ENCODE measurements around the gene NEURL1B. TPM values are rescaled to one million over a fixed set of nuclear protein-coding genes. Genes with fewer than 3 reads are reported as not detected.
"Not testable (repeated sequence)": the region's sequence is repeated elsewhere in the genome, so short reads cannot be mapped to it uniquely, and the experiment has no call there.

Gene NEURL1B
- total RNA-seq, 2 experiments from 2014 or later = 0.04 TPM; not detected in 1

DNA sequence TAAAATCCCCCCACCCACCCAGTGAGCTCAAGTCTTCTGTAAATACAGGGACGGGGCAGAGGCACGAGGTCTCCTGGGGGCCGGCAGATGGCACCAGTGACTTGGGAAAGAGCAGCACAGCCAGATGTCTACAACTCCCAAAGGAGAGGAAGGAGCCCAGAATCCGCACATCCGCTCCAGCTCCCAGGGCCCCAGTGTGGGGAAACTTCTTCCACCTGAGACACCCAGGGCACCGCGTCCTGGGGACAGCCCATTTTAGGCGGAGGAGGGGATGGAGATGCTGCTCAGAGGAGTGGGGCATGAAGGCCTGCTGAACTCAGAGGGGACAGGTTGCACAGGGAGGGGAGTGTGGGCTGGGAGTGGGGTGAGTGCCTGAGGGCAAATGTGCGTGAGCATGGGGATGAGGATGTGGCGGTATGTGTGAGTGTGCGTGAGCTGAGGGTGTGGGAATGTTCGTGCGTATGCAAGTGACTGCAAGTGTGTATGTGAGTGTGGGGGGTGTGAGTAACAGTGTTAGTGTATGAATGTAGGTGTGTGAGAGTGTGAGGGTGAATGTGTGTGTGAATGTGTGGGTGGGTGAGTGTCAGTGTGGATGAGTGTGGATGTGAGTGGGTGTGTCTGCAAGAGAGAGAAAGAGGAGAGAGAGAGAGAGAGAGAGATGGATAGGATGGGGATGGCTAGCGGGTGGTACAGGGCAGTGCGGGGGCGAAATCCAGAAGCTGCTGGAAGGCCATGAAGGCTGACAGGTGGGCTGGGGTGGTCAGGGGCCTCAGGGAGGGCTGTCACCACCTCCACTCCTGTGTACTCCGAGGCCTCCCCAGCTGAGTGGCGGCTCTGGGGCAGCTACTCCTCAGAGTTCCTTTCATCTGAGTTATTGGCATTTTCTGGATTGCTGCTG lies 66.5 kb downstream of the NEURL1B start:
- POLR2A ChIA-PET = no interaction called here
- CTCF ChIA-PET = interaction anchor here (0.6 to 2.0 kb wide), 4 partner anchors 10 to 225 kb away, joined by 3 to 10 read pairs (median 4); no protein-coding TSS in a partner anchor

DNA sequence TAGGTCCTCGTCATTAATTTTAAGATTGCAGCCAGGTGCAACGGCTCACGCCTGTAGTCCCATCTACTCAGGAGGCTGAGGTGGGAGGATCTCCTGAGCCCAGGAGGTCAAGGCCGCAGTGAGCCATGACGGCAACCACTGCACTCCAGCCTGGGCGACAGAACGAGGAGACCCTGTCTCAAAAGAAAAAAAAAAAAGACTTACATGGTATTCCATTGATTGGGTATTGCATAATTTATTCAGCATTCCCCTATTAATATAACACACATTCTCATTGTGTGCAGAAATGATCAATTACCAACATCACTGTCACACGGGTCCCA lies 67.1 kb downstream of the NEURL1B start:
- CTCF ChIA-PET = no interaction called here

DNA sequence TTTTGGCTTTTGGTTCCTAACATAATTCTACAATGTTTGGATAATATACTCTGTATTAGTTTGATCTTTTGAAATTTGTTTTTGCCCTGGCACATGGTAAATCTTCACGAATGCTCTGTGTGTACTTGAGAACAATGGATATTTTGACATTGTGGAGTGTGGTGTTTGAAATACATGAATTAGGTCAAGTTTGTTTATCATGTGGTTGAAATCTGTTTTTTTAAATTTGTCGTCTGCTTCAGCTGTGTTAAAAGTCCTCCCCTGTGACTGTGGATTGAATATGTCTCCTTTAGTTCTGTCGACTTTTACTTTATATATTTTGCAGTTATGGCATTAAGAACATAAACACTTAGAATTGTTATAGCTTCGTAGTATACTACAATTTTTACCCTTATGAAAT lies 69.6 kb downstream of the NEURL1B start:
- CTCF ChIA-PET = interaction anchor here (7.2 kb wide), 1 partner anchor 225 kb away, joined by 140 read pairs; no protein-coding TSS in a partner anchor
- POLR2A ChIA-PET = no interaction called here

More for the DNA sequence above, 67.1 kb downstream of the NEURL1B start:
- POLR2A ChIA-PET = no interaction called here

DNA sequence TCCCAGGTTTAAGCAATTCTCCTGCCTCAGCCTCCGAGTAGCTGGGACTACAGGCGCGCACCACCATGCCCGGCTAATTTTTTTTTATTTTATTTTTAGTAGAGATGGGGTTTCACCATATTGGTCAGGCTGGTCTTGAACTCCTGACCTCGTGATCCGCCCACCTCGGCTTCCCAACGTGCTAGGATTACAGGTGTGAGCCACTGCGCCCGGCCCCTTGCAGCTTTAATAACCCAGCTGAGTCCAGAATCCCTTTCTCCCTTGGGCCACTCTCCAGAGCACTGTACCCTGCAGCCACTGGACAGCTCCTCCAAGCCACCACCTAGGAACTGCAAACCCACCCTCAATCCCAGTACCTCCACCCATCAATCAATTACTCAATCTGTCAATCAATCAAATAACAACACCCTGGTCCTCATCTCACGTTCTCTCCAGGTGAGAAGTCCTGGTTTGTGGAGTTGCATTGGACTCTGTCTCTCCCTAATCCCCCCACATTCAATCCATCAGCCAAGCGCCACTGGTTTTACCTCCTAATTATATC lies 70.3 kb downstream of the NEURL1B start:
- CTCF ChIA-PET = interaction anchor here (2.0 to 7.2 kb wide), 3 partner anchors 16 to 224 kb away, joined by 7 to 140 read pairs (median 25); no protein-coding TSS in a partner anchor
- POLR2A ChIA-PET = not testable (repeated sequence)

DNA sequence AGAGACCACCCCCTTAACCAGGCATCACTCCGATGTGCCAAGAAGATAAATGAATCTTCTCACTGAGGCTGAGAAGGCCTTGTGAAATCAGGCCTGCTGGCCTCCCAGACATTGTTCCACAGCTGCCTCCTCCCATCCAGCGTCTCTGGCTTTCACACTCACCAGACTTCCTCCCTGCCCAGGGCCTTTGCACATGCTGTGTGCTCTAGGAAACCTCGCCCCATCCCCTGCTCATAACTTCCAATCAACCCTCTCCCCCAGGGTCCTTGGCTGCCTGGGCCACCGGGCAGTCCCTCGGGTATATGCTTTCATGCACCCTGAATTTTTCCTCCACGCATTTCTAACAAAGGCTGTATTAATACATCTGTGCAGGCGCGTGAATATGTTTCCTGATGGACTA lies 71.5 kb downstream of the NEURL1B start:
- ChIA-PET CTCF (interaction anchor here (0.7 to 7.2 kb wide), 12 partner anchors 12 to 485 kb away, joined by 3 to 140 read pairs (median 4); no protein-coding TSS in a partner anchor), POLR2A (interaction anchor here (0.6 kb wide), 1 partner anchor 217 kb away, joined by 3 read pairs; no protein-coding TSS in a partner anchor)

DNA sequence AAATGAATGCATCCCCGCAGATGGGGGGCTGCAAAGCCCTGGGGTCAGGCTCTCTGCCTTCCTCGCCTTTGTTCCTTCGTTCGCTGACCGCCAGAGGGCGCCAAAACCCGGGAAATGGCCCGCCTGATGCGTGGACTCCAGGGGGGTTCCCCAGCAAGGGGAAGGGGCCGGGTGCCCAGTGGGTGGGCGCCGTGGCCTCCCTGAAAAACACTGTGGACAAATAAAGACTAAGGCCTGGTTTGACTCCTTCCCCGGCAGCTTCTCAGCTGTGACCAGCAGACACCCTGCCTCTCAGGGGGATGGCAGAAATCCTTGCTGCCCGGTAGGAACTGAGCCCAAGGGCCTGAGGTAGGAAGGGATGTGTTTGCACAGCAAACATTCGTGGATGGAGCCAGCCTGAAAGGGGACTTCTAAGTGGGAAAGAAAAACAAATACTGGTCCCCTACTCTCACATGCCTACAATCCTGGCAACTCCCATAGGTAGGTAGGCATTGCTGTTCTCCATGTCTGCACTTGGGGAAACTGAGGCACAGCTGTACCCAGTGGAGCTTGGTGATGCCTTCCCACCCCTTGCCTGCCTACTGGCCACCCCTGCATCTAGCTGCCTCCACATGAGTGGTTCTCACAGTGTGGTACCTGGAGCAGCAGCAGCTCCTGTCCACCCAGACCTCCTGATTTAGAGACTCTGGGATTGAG lies 72.2 kb downstream of the NEURL1B start:
- ChIA-PET CTCF (interaction anchor here (0.7 to 7.2 kb wide), 16 partner anchors 11 to 484 kb away, joined by 3 to 140 read pairs (median 4); no protein-coding TSS in a partner anchor), POLR2A (interaction anchor here (0.6 kb wide), 1 partner anchor 216 kb away, joined by 3 read pairs; no protein-coding TSS in a partner anchor)

DNA sequence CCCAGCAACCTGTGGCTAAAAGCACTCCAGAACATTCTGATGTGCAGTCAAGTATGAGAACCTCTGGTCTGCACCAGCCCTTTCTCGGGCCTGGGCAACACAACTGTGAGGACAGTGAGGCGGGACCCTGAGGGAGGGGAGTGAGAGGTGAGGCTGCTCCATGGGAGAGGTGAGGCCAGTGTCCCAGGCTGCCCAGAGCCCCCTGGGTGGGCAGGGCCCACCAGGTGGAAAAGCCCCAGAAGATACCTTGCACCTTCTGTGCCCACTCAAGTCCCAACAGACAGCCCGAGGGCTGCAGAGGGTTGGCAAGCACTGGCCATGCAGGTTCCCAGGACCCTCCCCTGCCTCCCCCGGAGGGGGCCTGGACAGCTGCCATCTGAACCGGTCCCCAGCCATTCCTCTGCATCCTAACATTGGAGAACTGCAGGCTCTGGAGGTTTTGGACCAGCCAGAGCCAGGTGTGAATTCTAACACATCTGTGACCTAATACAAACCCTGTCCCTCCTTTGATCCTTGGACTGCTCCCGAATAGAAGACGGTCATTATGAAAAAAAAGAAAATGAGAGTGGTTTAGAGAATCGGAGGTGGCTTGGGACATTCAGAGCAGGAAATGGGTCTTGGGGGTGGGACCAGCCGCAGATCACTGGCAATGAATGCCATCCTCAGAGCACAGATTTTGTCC lies 72.9 kb downstream of the NEURL1B start:
- POLR2A ChIA-PET = interaction anchor here (0.6 to 1.4 kb wide), 2 partner anchors 58 to 63 kb away, joined by 5 to 7 read pairs; no protein-coding TSS in a partner anchor
- CTCF ChIA-PET = interaction anchor here (0.6 to 7.2 kb wide), 25 partner anchors 7 to 270 kb away, joined by 3 to 140 read pairs (median 4); partner anchors contain the start of genes ATP6V0E1, DUSP1 and RPL26L1

DNA sequence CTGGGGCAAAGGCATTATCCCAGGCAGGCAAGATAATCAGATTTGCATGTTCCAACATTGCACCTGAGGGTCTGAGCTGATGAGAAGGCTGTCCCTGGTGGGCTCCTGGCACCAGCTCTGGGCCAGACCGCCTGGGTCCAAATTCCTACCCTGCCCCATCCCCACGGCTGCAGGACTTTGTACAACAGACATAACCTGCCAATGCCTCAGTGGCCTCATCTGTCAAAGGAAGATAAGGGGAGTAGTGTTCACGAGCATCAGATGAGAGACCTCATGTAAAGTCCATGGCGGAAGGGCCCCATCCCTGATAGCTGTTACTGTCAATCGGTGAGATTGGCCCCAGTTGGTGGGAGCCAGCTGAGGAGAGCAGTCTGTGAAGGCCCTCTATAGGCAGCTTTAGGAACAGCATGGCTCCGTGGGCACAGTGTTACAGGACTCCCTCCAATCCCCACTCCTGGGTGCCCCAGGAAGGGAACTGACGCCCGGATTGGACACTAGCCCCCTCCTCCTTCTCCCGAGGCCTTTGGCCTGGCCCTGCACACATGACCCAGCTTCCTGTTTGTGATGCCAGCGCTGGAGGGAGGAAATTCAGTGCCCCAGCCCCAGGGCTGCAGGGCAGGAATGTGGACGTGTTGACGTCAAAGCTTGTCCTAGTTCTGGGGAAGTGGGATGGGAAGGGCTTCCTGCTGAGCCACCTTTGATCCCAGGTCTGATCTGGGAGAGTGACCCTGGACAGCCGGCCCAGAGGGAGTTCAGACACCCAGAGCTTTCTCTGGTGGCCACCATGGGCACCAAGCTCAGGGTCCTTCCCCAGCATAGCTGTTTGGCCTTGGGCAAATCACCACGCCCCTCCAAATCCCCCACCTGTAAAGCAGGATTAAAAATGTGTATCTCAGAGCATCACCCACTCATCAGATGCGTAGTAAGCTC lies 73.7 kb downstream of the NEURL1B start:
- ChIA-PET POLR2A (interaction anchor here (0.6 to 1.4 kb wide), 3 partner anchors 56 to 63 kb away, joined by 3 to 7 read pairs (median 5); partner anchors contain the start of gene DUSP1), CTCF (interaction anchor here (0.5 to 7.2 kb wide), 25 partner anchors 8 to 269 kb away, joined by 3 to 140 read pairs (median 4); partner anchors contain the start of genes ATP6V0E1, DUSP1 and RPL26L1)

DNA sequence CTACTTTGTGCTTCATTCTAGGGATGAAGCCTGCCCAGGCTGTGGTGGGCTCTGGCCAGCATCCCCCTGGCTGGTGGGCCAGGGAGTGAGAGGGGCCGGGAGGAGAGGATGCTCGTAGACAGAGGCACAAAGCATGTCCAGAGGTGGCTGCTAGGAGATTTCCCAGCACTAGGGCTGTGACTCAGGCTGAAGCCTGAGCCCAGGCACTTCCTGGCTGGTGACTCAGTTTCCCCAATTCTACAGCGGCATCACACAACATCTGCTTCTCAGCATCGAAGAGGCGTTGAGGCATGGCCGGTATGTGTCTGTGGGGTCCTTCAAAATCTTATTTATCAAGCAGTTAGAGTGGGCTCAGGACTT lies 74.3 kb downstream of the NEURL1B start:
- ChIA-PET CTCF (interaction anchor here (0.7 to 7.2 kb wide), 16 partner anchors 12 to 269 kb away, joined by 3 to 140 read pairs (median 4); partner anchors contain the start of genes ATP6V0E1, DUSP1 and RPL26L1), POLR2A (interaction anchor here (1.0 to 1.4 kb wide), 2 partner anchors 56 to 57 kb away, joined by 3 to 5 read pairs; partner anchors contain the start of gene DUSP1)

DNA sequence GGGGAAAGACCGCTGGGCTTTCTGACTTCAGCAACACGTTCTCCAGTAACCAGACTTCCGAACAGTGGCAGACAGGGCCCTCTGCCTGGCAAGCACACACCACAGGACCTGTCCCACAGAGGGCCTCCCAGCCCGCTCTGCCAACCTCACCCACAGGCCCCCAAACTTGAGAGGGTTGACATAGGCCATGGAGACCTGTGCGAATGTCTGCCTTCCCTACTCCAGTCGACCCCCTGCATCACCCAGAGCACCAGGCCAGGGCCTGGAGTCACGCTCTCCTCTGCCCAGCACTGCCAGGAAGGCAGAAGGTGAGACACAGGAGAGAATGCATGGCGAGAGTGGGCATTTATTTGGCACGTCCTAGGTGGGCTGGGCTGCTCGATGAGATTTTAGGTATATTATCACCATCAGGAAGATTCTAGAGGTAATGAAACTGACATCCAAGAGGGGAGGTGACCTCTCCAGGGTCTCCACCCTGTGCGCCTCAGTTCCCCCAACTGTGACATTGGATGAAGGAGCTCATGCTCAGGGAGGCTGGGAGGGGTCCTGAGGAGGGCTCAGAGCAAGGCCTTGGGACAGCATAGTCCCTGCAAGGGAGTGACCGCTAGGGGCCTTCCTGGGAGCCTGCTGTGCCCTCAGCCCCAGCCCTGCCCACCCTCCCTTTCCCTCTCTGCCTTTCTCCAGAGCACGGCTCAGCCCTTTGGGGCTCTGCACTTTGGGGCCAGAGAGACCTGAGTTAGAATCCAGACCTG lies 75.0 kb downstream of the NEURL1B start:
- ChIA-PET POLR2A (interaction anchor here (1.2 kb wide), 1 partner anchor 56 kb away, joined by 5 read pairs; no protein-coding TSS in a partner anchor), CTCF (interaction anchor here (0.6 to 2.0 kb wide), 20 partner anchors 14 to 387 kb away, joined by 3 to 30 read pairs (median 4); partner anchors contain the start of gene DUSP1)

DNA sequence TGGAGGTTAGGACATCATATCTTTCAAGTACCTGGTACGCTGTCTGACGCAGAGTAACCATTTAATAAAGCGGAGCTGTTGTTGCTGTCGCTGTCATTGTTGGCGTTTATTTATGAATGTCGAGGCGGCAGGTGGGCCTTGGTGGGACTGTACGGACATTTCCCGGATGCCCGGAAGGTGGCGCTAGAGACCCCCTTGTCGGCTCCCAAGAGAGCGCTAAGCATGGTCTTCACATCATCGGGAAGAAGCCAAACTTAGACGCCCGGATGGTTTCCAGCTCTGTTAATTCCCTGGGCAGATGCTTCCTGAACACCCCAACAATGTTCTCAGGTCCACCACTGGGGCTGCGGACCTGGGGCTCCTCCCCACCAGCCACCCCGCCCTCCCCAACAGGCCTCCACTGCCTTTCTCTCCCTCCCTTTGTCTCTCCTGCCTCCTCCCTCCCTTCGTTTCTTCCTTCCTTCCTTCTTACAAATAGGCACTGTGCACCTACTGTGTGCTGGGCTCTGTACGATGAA lies 75.8 kb downstream of the NEURL1B start:
- ChIA-PET POLR2A (interaction anchor here (1.2 kb wide), 1 partner anchor 55 kb away, joined by 5 read pairs; no protein-coding TSS in a partner anchor), CTCF (interaction anchor here (0.6 to 2.0 kb wide), 22 partner anchors 13 to 260 kb away, joined by 3 to 30 read pairs (median 4); partner anchors contain the start of gene DUSP1)

DNA sequence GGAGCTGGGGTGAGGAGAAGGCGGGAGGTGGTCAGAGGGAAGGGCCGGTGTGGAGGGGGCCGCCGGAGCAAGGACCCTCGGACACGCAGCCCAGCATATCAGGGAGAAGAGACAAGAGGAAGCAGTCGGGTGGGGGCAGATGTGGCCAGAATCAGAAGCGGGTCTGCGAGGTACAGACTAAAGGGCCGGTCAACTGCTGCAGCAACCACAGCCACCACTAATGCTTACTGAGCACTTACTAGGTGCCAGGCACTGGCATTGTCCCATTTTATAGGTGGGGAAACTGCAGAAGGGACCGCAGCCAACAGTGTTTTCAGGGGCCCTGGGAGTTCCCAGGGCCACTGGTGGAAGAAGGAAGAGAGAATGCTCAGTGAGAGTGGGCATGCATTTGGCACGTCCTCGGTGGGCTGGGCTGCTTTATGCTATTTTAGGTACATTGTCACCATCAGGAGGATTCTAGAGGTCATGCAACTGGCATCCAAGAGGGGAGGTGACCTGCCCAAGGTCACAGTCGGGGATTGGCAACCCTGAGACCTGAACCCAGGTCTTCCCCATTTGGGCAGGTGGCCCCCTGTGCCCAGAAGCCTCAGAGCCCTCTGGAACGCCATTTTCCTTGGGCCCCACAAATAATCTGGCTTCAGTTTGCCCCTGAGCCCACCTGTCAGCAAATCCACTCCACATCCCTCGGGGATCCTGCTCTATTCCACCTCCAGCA lies 76.6 kb downstream of the NEURL1B start:
- ChIA-PET CTCF (interaction anchor here (0.6 to 2.0 kb wide), 18 partner anchors 15 to 365 kb away, joined by 3 to 30 read pairs (median 5); partner anchors contain the start of gene DUSP1), POLR2A (interaction anchor here (1.2 kb wide), 1 partner anchor 54 kb away, joined by 5 read pairs; no protein-coding TSS in a partner anchor)

DNA sequence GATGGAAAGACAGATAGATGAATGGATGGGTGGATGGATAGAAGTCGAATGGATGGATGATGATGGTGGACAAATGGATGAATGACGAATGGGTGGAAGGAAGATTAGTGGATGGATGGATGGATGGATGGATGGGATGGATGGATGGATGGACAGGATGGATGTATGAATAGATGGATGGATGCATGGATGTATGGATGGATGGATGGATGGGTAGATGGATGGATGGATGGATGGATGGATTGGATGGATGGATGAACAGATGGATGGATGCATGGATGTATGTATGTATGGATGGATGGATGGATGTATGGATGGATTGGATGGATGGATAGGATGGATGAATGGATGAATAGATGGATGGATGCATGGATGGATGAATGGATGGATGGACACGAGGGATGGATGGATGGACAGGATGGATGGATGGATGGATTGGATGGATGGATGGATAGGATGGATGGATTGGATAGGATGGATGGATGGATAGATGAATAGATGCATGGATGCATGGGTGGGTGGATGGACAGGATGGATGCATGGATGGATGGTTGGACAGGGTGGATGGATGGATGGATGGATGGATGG lies 77.6 kb downstream of the NEURL1B start:
- ChIA-PET POLR2A (no interaction called here), CTCF (interaction anchor here (0.7 kb wide), 1 partner anchor 364 kb away, joined by 3 read pairs; no protein-coding TSS in a partner anchor)

DNA sequence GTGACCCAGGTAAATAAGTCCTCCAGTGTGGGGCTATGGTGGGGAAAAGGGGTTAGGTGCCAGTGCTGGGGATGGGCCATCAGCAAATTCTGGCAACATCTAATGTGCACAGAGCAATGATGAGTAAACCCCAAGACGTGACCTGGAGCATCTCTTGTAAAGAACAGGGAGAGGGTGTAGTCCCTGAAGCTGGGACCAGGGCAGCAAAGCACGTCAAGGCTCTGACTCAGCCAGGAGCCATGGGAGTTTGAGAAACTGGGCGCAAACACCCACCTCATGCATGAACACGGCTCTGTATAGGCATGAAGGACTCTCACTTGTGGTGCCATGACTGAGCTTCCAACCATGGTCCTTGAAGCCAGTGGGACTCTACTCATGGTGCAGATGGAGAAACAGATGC lies 78.1 kb downstream of the NEURL1B start:
- POLR2A ChIA-PET = no interaction called here

DNA sequence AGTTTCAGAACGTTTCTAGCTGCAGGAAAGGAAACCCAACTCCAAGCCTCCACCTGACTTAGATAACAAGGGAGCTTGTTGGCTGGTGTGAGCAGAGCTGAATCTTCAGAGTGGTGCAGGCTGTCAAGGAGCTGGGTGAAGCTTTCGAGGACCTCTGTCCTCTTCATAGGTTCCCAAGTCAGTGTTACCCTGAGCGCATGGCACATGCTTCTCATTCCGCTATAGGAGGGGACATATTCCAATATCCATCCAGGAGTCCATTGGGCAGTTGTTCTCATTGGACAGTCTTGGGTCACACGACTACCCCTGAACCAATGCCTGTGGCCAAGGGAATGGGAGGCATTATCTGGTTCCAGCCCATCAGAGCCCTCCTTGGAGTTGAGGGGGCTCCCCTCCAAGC lies 79.6 kb downstream of the NEURL1B start:
- POLR2A ChIA-PET = no interaction called here
- CTCF ChIA-PET = interaction anchor here (3.3 kb wide), 1 partner anchor 51 kb away, joined by 15 read pairs; the partner anchor contains the start of gene DUSP1

More for the DNA sequence above, 78.1 kb downstream of the NEURL1B start:
- CTCF ChIA-PET = interaction anchor here (1.0 to 3.3 kb wide), 2 partner anchors 52 to 58 kb away, joined by 3 to 15 read pairs; partner anchors contain the start of gene DUSP1
